A549 (cell line): Measurements from ENCODE around the gene SPRR2A. TPM values are rescaled to one million over a fixed set of nuclear protein-coding genes. Genes with fewer than 3 reads are reported as not detected.

Source experiments
- ATAC-seq, 2 experiments: fragments of 200-7000 bp in 1 of 2; fragments of >200 bp in 1 of 2; cut with Nextera tagmentation in 1 of 2; cut with Tn5 transposase in 1 of 2; 3 replicates each; pipeline versions ENCODE4 v1.8.0 to v1.9.1; 2018 to 2020; ENCODE audit warnings: mild to moderate bottlenecking in 1 of 2, moderate library complexity in 1 of 2
- CTCF ChIA-PET: fragments of 300-600 bp; sonication (Branson Sonifier 250); formaldehyde crosslinking; extraction: SDS; loops from one replicate; lab custom pipeline; 2021; ENCODE audit warnings: antibody characterized with exemption, inconsistent platforms; lab: Yijun Ruan, JAX
- POLR2A ChIA-PET: fragments of 350-600 bp; formaldehyde crosslinking; extraction: SDS; loops from one replicate; lab custom pipeline; 2021; ENCODE audit warnings: antibody characterized with exemption, inconsistent platforms; lab: Yijun Ruan, JAX
- DNase-seq, 2 experiments: peaks; one replicate each; pipeline versions ENCODE4 v3.0.0 to v3.0.0-alpha.2; 2011 to 2016; ENCODE audit warnings: low read depth in 1 of 2, low spot score in 1 of 2
- FAIRE-seq: peaks from 2 replicates; lab custom pipeline; 2011; peaks lifted over from hg19 to GRCh38; lab: Jason Lieb, UNC
- H3K27ac ChIP-seq, 2 experiments: fragments of >200 bp; sonication (Bioruptor Twin); formaldehyde crosslinking; 3 replicates each; pipeline ENCODE4 v1.5.1; 2016 to 2017
- H3K4me1 ChIP-seq: fragments of >200 bp; sonication (Bioruptor Twin); formaldehyde crosslinking; 3 replicates; pipeline ENCODE4 v1.6.1; 2016
- H3K4me2 ChIP-seq: fragments of >200 bp; sonication (Bioruptor Twin); formaldehyde crosslinking; 3 replicates; pipeline ENCODE4 v1.6.1; 2016
- H3K4me3 ChIP-seq: fragments of >200 bp; sonication (Bioruptor Twin); formaldehyde crosslinking; 3 replicates; pipeline ENCODE4 v1.5.1; 2016
- H3K9me3 ChIP-seq: fragments of >200 bp; sonication (Bioruptor Twin); formaldehyde crosslinking; 3 replicates; pipeline ENCODE4 v1.6.1; 2016
- ATOH8 ChIP-seq: fragments of 250-450 bp; sonication (Bioruptor Pico); IDR thresholded peaks from 2 replicates; pipeline ENCODE4 v1.5.0; 2020; ENCODE audit warnings: low read depth, mild to moderate bottlenecking, moderate library complexity
- BHLHE40 ChIP-seq: IDR thresholded peaks from 2 replicates; pipeline ENCODE4 v1.6.1; 2012; ENCODE audit warnings: low read depth, low read length, inconsistent platforms
- CBX8 ChIP-seq: fragments of 200-600 bp; sonication (generic); IDR thresholded peaks from 2 replicates; pipeline ENCODE4 v1.6.1; 2016
- CEBPB ChIP-seq, 2 experiments: fragments of >200 bp in 1 of 2; sonication (Bioruptor Twin) in 1 of 2; formaldehyde crosslinking in 1 of 2; IDR thresholded peaks; 2 replicates each; pipeline ENCODE4 v1.6.1; 2012 to 2016
- CHD2 ChIP-seq: fragments of 150-350 bp; IDR thresholded peaks from 2 replicates; pipeline ENCODE4 v1.6.1; 2014; ENCODE audit warnings: low read length; ENCODE audit not compliant: partially characterized antibody
- CTCF ChIP-seq: fragments of >200 bp; sonication (Bioruptor Twin); formaldehyde crosslinking; IDR thresholded peaks from 3 replicates; pipeline ENCODE4 v1.5.1; 2016
- EHF ChIP-seq: fragments of 250-450 bp; sonication (Bioruptor Pico); IDR thresholded peaks from 2 replicates; pipeline ENCODE4 v1.5.0; 2020; ENCODE audit warnings: mild to moderate bottlenecking
- EP300 ChIP-seq, 2 experiments: fragments of >200 bp; sonication (Bioruptor Twin); formaldehyde crosslinking; IDR thresholded peaks; 2 replicates in 1 of 2; 3 replicates in 1 of 2; pipeline ENCODE4 v1.6.1; 2016 to 2017
- FOXS1 ChIP-seq: fragments of 250-450 bp; sonication (Bioruptor Pico); IDR thresholded peaks from 2 replicates; pipeline ENCODE4 v1.5.0; 2020; ENCODE audit warnings: mild to moderate bottlenecking, moderate library complexity
- GATA3 ChIP-seq: IDR thresholded peaks from 2 replicates; pipeline ENCODE4 v1.6.1; 2012; ENCODE audit warnings: borderline replicate concordance
- HMGXB4 ChIP-seq: fragments of 250-450 bp; sonication (Bioruptor Pico); IDR thresholded peaks from 2 replicates; pipeline ENCODE4 v1.5.0; 2021; ENCODE audit warnings: mild to moderate bottlenecking, moderate library complexity, borderline replicate concordance
- HOXA7 ChIP-seq: fragments of 250-450 bp; sonication (Bioruptor Pico); IDR thresholded peaks from 2 replicates; pipeline ENCODE4 v1.5.0; 2020; ENCODE audit warnings: mild to moderate bottlenecking, moderate library complexity
- HOXB13 ChIP-seq: fragments of 250-450 bp; sonication (Bioruptor Pico); IDR thresholded peaks from 2 replicates; pipeline ENCODE4 v1.5.0; 2020; ENCODE audit warnings: low read depth, mild to moderate bottlenecking, moderate library complexity
- HOXB5 ChIP-seq: fragments of 250-450 bp; sonication (Bioruptor Pico); IDR thresholded peaks from 2 replicates; pipeline ENCODE4 v1.5.0; 2020; ENCODE audit warnings: mild to moderate bottlenecking, moderate library complexity
- JUNB ChIP-seq: fragments of >200 bp; sonication (Bioruptor Twin); formaldehyde crosslinking; IDR thresholded peaks from 2 replicates; pipeline ENCODE4 v1.6.1; 2016
- MAZ ChIP-seq: fragments of 150-350 bp; IDR thresholded peaks from 2 replicates; pipeline ENCODE4 v1.6.1; 2014; ENCODE audit warnings: antibody characterized with exemption, low read depth, low read length, borderline replicate concordance
- RAD21 ChIP-seq, 2 experiments: fragments of >200 bp in 1 of 2; sonication (Bioruptor Twin) in 1 of 2; formaldehyde crosslinking in 1 of 2; IDR thresholded peaks in 1 of 2; conservative IDR thresholded peaks in 1 of 2; 2 replicates in 1 of 2; 3 replicates in 1 of 2; pipeline ENCODE4 v1.6.1; 2012 to 2018; ENCODE audit warnings: inconsistent platforms in 1 of 2
- RFX5 ChIP-seq: fragments of 450-650 bp; IDR thresholded peaks from 2 replicates; pipeline ENCODE4 v1.7.1; 2014; ENCODE audit warnings: antibody characterized with exemption, mild to moderate bottlenecking, moderate library complexity
- RNF2 ChIP-seq: fragments of 200-600 bp; sonication (generic); IDR thresholded peaks from 2 replicates; pipeline ENCODE4 v1.6.1; 2016; ENCODE audit warnings: low read depth, mild to moderate bottlenecking, antibody characterized with exemption, moderate library complexity, borderline replicate concordance
- SREBF2 ChIP-seq: fragments of 450-650 bp; IDR thresholded peaks from 2 replicates; pipeline ENCODE4 v1.6.1; 2014; ENCODE audit warnings: mild to moderate bottlenecking, moderate library complexity
- TP53 ChIP-seq: fragments of 250-450 bp; sonication (Bioruptor Pico); IDR thresholded peaks from 2 replicates; pipeline ENCODE4 v1.5.0; 2021; ENCODE audit warnings: mild to moderate bottlenecking, moderate library complexity
- USF2 ChIP-seq: fragments of 450-650 bp; IDR thresholded peaks from 2 replicates; pipeline ENCODE4 v1.6.1; 2014; ENCODE audit warnings: antibody characterized with exemption
- ZNF302 ChIP-seq: fragments of 250-450 bp; sonication (Bioruptor Pico); IDR thresholded peaks from 2 replicates; pipeline ENCODE4 v1.9.0; 2021; ENCODE audit warnings: inconsistent platforms, mild to moderate bottlenecking, moderate library complexity
- ZSCAN20 ChIP-seq: fragments of 250-450 bp; sonication (Bioruptor Pico); IDR thresholded peaks from 2 replicates; pipeline ENCODE4 v1.8.0; 2022; ENCODE audit warnings: mild to moderate bottlenecking, moderate library complexity
- WGBS: methylation state at CpG from one replicate; pipeline ENCODE4 v1.1.6; 2017; ENCODE audit errors: missing lambda C conversion rate; 5-methylcytosine and 5-hydroxymethylcytosine counted together
- polyA plus RNA-seq, 4 experiments: library from polyadenylated mRNA; depleted of rRNA in 3 of 4; stranded (reverse); fragments of >200 nt; fragmentation: RNase III in 1 of 4; extraction: RNeasy Plus Mini Kit Qiagen cat#74134 plus additional on column Dnase treatment in 1 of 4; gene quantifications; 2 replicates in 3 of 4; 3 replicates in 1 of 4; pipeline ENCODE4 v1.2.3, GENCODE V29; 2011 to 2017

Gene SPRR2A
- polyA plus RNA-seq, 2 of the 4 experiments (the other 2 are of a cell fraction), result not detected

GRCh38 chr1:153087652-153088051 is 30.3 kb upstream of the SPRR2A start:
- DNase-seq (no peak), FAIRE-seq (no peak), ATAC-seq (no peak)
- H3K4me1 ChIP-seq, result no peaks in the 10 kb centered on the region
- TF ChIP-seq BHLHE40 (no peak), SREBF2 (no peak), RAD21 (conservative IDR thresholded peaks at IDR 0.05 in 1 of 2, IDR thresholded peaks at IDR 0.05 in 1 of 2) (no peak), ATOH8 (CRISPR knock-in tag) (no peak), HOXB13 (CRISPR knock-in tag) (no peak), CEBPB (IDR thresholded peaks at IDR 0.05) (no peak), HOXA7 (CRISPR knock-in tag) (no peak)
- CTCF ChIA-PET, result no interaction called here
- no peak overlapping the region for H3K4me3 ChIP-seq
- H3K9me3 ChIP-seq, result no peaks in the 10 kb centered on the region
- H3K27ac ChIP-seq, result no peak overlapping the region
- WGBS, result 0% methylated on average over 1 of the region's 1 CpG
- H3K4me2 ChIP-seq, result no peak overlapping the region
- POLR2A ChIA-PET, result no interaction called here

- no peak overlapping the region for H3K4me3 ChIP-seq
- ChIA-PET POLR2A (no interaction called here), CTCF (no interaction called here)
- H3K9me3 ChIP-seq, result no peaks in the 10 kb centered on the region
- no peak for ATAC-seq
- no peak for DNase-seq
- WGBS, result 13% methylated on average over 3 of the region's 3 CpGs
- FAIRE-seq, result no peak
- H3K4me2 ChIP-seq, result no peak overlapping the region
- H3K4me1 ChIP-seq, result no peaks in the 10 kb centered on the region
- no peak overlapping the region for H3K27ac ChIP-seq
- TF ChIP-seq ATOH8 (CRISPR knock-in tag) (no peak), HMGXB4 (CRISPR knock-in tag) (no peak)
Measured at GRCh38 chr1:153081736-153082135, 24.4 kb upstream of the SPRR2A start.

- Histone ChIP-seq H3K4me1 (no peaks in the 10 kb centered on the region), H3K4me2 (no peak overlapping the region), H3K9me3 (no peaks in the 10 kb centered on the region), H3K27ac (no peak overlapping the region), H3K4me3 (no peak overlapping the region)
- 11% methylated on average over 5 of the region's 5 CpGs for whole genome bisulfite sequencing
- TF ChIP-seq ZNF302 (CRISPR knock-in tag) (no peak), MAZ (no peak), CTCF (no peak), CEBPB (IDR thresholded peaks at IDR 0.05) (no peak), USF2 (no peak), JUNB (no peak), RFX5 (no peak), EHF (CRISPR knock-in tag) (no peak), RAD21 (conservative IDR thresholded peaks at IDR 0.05 in 1 of 2, IDR thresholded peaks at IDR 0.05 in 1 of 2) (no peak), FOXS1 (CRISPR knock-in tag) (no peak), CBX8 (no peak), HOXB5 (CRISPR knock-in tag) (no peak), CHD2 (no peak), EP300 (IDR thresholded peaks at IDR 0.05) (no peak), RNF2 (no peak), TP53 (CRISPR knock-in tag) (no peak), GATA3 (no peak), ZSCAN20 (CRISPR knock-in tag) (no peak), SREBF2 (no peak)
- FAIRE-seq (no peak), DNase-seq (no peak), ATAC-seq (no peak)
- ChIA-PET CTCF (no interaction called here), POLR2A (no interaction called here)
Measured at GRCh38 chr1:153072806-153073726, 15.8 kb upstream of the SPRR2A start.
